A549 (cell line): ENCODE data around the gene ZNF438. TPM values are rescaled to one million over a fixed set of nuclear protein-coding genes. Genes with fewer than 3 reads are reported as not detected.

Experiments used
- ATAC-seq, 2 experiments: fragments of 200-7000 bp in 1 of 2; fragments of >200 bp in 1 of 2; cut with Nextera tagmentation in 1 of 2; cut with Tn5 transposase in 1 of 2; 3 replicates each; pipeline versions ENCODE4 v1.8.0 to v1.9.1; 2018 to 2020; ENCODE audit warnings: mild to moderate bottlenecking in 1 of 2, moderate library complexity in 1 of 2
- CTCF ChIA-PET: fragments of 300-600 bp; sonication (Branson Sonifier 250); formaldehyde crosslinking; extraction: SDS; loops from one replicate; lab custom pipeline; 2021; ENCODE audit warnings: antibody characterized with exemption, inconsistent platforms; lab: Yijun Ruan, JAX
- POLR2A ChIA-PET: fragments of 350-600 bp; formaldehyde crosslinking; extraction: SDS; loops from one replicate; lab custom pipeline; 2021; ENCODE audit warnings: antibody characterized with exemption, inconsistent platforms; lab: Yijun Ruan, JAX
- DNase-seq, 2 experiments: peaks; one replicate each; pipeline versions ENCODE4 v3.0.0 to v3.0.0-alpha.2; 2011 to 2016; ENCODE audit warnings: low read depth in 1 of 2, low spot score in 1 of 2
- FAIRE-seq: peaks from 2 replicates; lab custom pipeline; 2011; peaks lifted over from hg19 to GRCh38; lab: Jason Lieb, UNC
- H3K27ac ChIP-seq, 2 experiments: fragments of >200 bp; sonication (Bioruptor Twin); formaldehyde crosslinking; 3 replicates each; pipeline ENCODE4 v1.5.1; 2016 to 2017
- H3K4me1 ChIP-seq: fragments of >200 bp; sonication (Bioruptor Twin); formaldehyde crosslinking; 3 replicates; pipeline ENCODE4 v1.6.1; 2016
- H3K4me2 ChIP-seq: fragments of >200 bp; sonication (Bioruptor Twin); formaldehyde crosslinking; 3 replicates; pipeline ENCODE4 v1.6.1; 2016
- H3K4me3 ChIP-seq: fragments of >200 bp; sonication (Bioruptor Twin); formaldehyde crosslinking; 3 replicates; pipeline ENCODE4 v1.5.1; 2016
- H3K9me3 ChIP-seq: fragments of >200 bp; sonication (Bioruptor Twin); formaldehyde crosslinking; 3 replicates; pipeline ENCODE4 v1.6.1; 2016
- ESRRA ChIP-seq: fragments of 150-350 bp; IDR thresholded peaks from 2 replicates; pipeline ENCODE4 v1.6.1; 2014; ENCODE audit warnings: mild to moderate bottlenecking, low read length, borderline replicate concordance
- FOSB ChIP-seq: fragments of 250-450 bp; sonication (Bioruptor Pico); IDR thresholded peaks from 2 replicates; pipeline ENCODE4 v1.5.0; 2020; ENCODE audit warnings: mild to moderate bottlenecking, moderate library complexity
- HOXA7 ChIP-seq: fragments of 250-450 bp; sonication (Bioruptor Pico); IDR thresholded peaks from 2 replicates; pipeline ENCODE4 v1.5.0; 2020; ENCODE audit warnings: mild to moderate bottlenecking, moderate library complexity
- HOXB13 ChIP-seq: fragments of 250-450 bp; sonication (Bioruptor Pico); IDR thresholded peaks from 2 replicates; pipeline ENCODE4 v1.5.0; 2020; ENCODE audit warnings: low read depth, mild to moderate bottlenecking, moderate library complexity
- HOXB5 ChIP-seq: fragments of 250-450 bp; sonication (Bioruptor Pico); IDR thresholded peaks from 2 replicates; pipeline ENCODE4 v1.5.0; 2020; ENCODE audit warnings: mild to moderate bottlenecking, moderate library complexity
- JUNB ChIP-seq: fragments of >200 bp; sonication (Bioruptor Twin); formaldehyde crosslinking; IDR thresholded peaks from 2 replicates; pipeline ENCODE4 v1.6.1; 2016
- KDM1A ChIP-seq: fragments of 200-600 bp; sonication (generic); IDR thresholded peaks from 2 replicates; pipeline ENCODE4 v1.6.1; 2016; ENCODE audit warnings: low read depth, mild to moderate bottlenecking
- MAZ ChIP-seq: fragments of 150-350 bp; IDR thresholded peaks from 2 replicates; pipeline ENCODE4 v1.6.1; 2014; ENCODE audit warnings: antibody characterized with exemption, low read depth, low read length, borderline replicate concordance
- MYC ChIP-seq: IDR thresholded peaks from 2 replicates; pipeline ENCODE4 v1.6.1; 2012; ENCODE audit warnings: mild to moderate bottlenecking, inconsistent platforms, low read length, improper control_type of control experiment, borderline replicate concordance
- NPAS2 ChIP-seq: fragments of 250-450 bp; sonication (Bioruptor Pico); IDR thresholded peaks from 2 replicates; pipeline ENCODE4 v1.8.0; 2022; ENCODE audit warnings: mild to moderate bottlenecking, moderate library complexity, borderline replicate concordance
- RAD21 ChIP-seq, 2 experiments: fragments of >200 bp in 1 of 2; sonication (Bioruptor Twin) in 1 of 2; formaldehyde crosslinking in 1 of 2; IDR thresholded peaks in 1 of 2; conservative IDR thresholded peaks in 1 of 2; 2 replicates in 1 of 2; 3 replicates in 1 of 2; pipeline ENCODE4 v1.6.1; 2012 to 2018; ENCODE audit warnings: inconsistent platforms in 1 of 2
- RARB ChIP-seq: fragments of 250-450 bp; sonication (Bioruptor Pico); IDR thresholded peaks from 2 replicates; pipeline ENCODE4 v1.8.0; 2021; ENCODE audit warnings: mild to moderate bottlenecking, moderate library complexity
- SMC3 ChIP-seq: fragments of >200 bp; sonication (Bioruptor Twin); formaldehyde crosslinking; IDR thresholded peaks from 3 replicates; pipeline ENCODE4 v1.6.1; 2018; ENCODE audit warnings: inconsistent platforms
- TP53 ChIP-seq: fragments of 250-450 bp; sonication (Bioruptor Pico); IDR thresholded peaks from 2 replicates; pipeline ENCODE4 v1.5.0; 2021; ENCODE audit warnings: mild to moderate bottlenecking, moderate library complexity
- WGBS: methylation state at CpG from one replicate; pipeline ENCODE4 v1.1.6; 2017; ENCODE audit errors: missing lambda C conversion rate; 5-methylcytosine and 5-hydroxymethylcytosine counted together
- polyA plus RNA-seq, 4 experiments: library from polyadenylated mRNA; depleted of rRNA in 3 of 4; stranded (reverse); fragments of >200 nt; fragmentation: RNase III in 1 of 4; extraction: RNeasy Plus Mini Kit Qiagen cat#74134 plus additional on column Dnase treatment in 1 of 4; gene quantifications; 2 replicates in 3 of 4; 3 replicates in 1 of 4; pipeline ENCODE4 v1.2.3, GENCODE V29; 2011 to 2017
- TF ChIP-seq, protein P1 (sequence below): fragments of 200-600 bp; sonication (generic); IDR thresholded peaks from 2 replicates; pipeline ENCODE4 v1.6.1; 2016; ENCODE audit warnings: antibody characterized with exemption, mild to moderate bottlenecking, moderate library complexity

ZNF438 gene
- polyA plus RNA-seq, 2 of the 4 experiments (the other 2 are of a cell fraction), result 2.2 to 4.5 TPM

DNA sequence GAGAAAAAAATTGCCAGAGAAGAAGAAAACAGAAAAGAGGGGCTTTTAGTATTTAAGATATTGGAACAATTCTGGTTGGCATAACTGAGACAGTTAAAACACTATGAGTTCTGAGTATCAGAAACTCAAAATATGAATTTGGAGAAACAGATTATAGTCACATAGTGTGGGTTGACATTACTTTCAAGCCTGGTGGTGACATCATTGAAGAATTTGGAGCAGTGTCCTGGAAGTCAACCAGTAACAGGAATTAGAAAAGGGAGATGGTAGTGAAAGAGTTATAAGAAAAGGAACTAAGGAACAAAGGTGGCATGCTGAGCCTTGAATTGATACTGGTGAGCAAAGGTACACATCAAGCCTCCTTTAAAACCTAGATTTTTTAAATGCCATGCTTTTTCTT is 88.2 kb downstream of the ZNF438 start:
- no peak overlapping the region for H3K27ac ChIP-seq
- FAIRE-seq, result no peak
- CTCF ChIA-PET, result no interaction called here
- TF ChIP-seq NPAS2 (CRISPR knock-in tag) (no peak), KDM1A (no peak)
- TF ChIP-seq, all 56 proteins: peak for 0
- H3K4me1 ChIP-seq, result no peaks in the 10 kb centered on the region
- no peak overlapping the region for H3K4me2 ChIP-seq
- ATAC-seq, result no peak
- DNase-seq, result no peak
- POLR2A ChIA-PET, result interaction anchor here (0.5 kb wide), 1 partner anchor 227 kb away, joined by 3 read pairs; no protein-coding TSS in a partner anchor
- H3K4me3 ChIP-seq, result no peak overlapping the region
- no peaks in the 10 kb centered on the region for H3K9me3 ChIP-seq

DNA sequence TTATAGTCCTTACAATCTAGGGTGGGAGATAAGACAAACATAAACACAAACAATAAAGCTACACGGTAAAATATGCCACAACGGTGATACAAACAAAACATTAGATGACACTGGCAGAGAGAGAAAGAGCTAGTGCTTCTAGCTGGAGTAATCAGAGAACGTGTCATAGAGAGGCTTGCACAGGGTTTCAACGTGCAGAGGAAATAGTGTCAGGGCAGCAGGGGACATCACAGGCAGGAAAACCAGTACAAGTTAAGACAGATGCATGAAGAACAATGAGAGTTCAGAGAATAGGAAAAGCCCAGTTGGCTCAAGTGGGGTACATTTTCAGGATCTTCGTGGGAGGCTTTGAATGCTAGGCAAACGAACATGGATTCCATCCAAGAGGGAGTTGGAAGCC is 91.4 kb downstream of the ZNF438 start:
- CTCF ChIA-PET, result no interaction called here
- DNase-seq (no peak), ATAC-seq (no peak), FAIRE-seq (no peak)
- POLR2A ChIA-PET, result no interaction called here
- Histone ChIP-seq H3K4me3 (no peak overlapping the region), H3K27ac (no peak overlapping the region), H3K4me1 (no peaks in the 10 kb centered on the region), H3K4me2 (no peak overlapping the region), H3K9me3 (no peaks in the 10 kb centered on the region)
- 67% methylated on average over 6 of the region's 6 CpGs for WGBS
- TF ChIP-seq HOXB13 (CRISPR knock-in tag) (no peak), NPAS2 (CRISPR knock-in tag) (no peak), HOXB5 (CRISPR knock-in tag) (no peak), RARB (CRISPR knock-in tag) (no peak), JUNB (no peak), MAZ (no peak), FOSB (CRISPR knock-in tag) (no peak), TP53 (no peak)
- TF ChIP-seq, protein P1, sequence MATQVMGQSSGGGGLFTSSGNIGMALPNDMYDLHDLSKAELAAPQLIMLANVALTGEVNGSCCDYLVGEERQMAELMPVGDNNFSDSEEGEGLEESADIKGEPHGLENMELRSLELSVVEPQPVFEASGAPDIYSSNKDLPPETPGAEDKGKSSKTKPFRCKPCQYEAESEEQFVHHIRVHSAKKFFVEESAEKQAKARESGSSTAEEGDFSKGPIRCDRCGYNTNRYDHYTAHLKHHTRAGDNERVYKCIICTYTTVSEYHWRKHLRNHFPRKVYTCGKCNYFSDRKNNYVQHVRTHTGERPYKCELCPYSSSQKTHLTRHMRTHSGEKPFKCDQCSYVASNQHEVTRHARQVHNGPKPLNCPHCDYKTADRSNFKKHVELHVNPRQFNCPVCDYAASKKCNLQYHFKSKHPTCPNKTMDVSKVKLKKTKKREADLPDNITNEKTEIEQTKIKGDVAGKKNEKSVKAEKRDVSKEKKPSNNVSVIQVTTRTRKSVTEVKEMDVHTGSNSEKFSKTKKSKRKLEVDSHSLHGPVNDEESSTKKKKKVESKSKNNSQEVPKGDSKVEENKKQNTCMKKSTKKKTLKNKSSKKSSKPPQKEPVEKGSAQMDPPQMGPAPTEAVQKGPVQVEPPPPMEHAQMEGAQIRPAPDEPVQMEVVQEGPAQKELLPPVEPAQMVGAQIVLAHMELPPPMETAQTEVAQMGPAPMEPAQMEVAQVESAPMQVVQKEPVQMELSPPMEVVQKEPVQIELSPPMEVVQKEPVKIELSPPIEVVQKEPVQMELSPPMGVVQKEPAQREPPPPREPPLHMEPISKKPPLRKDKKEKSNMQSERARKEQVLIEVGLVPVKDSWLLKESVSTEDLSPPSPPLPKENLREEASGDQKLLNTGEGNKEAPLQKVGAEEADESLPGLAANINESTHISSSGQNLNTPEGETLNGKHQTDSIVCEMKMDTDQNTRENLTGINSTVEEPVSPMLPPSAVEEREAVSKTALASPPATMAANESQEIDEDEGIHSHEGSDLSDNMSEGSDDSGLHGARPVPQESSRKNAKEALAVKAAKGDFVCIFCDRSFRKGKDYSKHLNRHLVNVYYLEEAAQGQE, result no peak
- TF ChIP-seq, all 56 proteins: peak for 0

DNA sequence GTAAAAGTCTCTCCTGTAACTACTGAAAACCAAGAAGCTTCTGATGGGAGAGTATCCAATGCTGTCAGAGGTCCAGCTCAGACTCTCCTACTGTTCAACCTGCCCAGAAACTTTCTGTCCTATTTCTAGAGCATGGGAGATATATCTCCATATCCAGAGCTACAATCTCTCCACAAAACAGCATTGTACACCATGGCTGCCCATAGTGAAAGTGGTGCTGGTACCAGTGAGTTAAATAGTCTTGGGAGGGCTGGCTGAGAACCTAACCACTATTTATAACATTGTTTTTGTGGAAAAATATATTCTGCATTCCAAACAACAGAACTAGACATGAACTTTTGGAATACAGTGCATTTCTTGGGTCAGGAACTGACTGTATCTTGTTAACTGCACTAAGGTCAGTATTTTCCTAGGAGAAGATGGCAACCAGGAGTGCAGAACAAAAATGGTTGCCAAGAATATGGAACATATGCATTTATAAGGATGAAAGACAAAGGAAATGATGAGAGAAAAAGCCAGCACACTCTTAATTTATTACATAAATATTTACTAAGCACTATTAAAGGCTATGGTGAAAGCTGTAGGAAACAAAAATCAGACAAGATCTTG is 91.9 kb downstream of the ZNF438 start:
- POLR2A ChIA-PET, result no interaction called here
- H3K4me3 ChIP-seq, result no peak overlapping the region
- FAIRE-seq, result no peak
- CTCF ChIA-PET, result no interaction called here
- no peak overlapping the region for H3K27ac ChIP-seq
- no peak for ATAC-seq
- no peak for TF ChIP-seq SMC3
- TF ChIP-seq MYC, result no peak
- TF ChIP-seq, all 56 proteins: peak for 0
- Histone ChIP-seq H3K9me3 (no peaks in the 10 kb centered on the region), H3K4me2 (no peak overlapping the region), H3K4me1 (no peaks in the 10 kb centered on the region)
- no peak for DNase-seq

DNA sequence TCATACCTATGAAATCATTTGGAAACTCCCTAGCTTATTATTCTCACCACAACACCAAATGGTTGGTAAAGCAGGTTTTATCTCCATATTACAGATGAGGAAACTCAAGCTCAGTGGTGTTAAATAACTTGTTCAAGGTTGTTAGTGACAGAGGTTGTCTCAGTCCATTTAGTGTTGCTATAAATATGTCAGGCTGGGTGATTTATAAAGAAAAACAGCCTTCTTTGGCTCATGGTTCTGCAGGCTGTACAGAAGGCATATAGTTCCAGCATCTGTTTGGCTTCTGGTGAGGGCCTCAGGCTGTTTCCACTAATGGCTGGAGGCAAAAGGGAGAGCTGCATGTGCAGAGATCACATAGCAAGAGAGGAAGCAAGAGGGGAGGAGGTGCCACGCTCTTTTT is 96.6 kb downstream of the ZNF438 start:
- Histone ChIP-seq H3K4me3 (no peak overlapping the region), H3K4me1 (no peaks in the 10 kb centered on the region), H3K4me2 (no peak overlapping the region), H3K27ac (no peak overlapping the region), H3K9me3 (no peaks in the 10 kb centered on the region)
- POLR2A ChIA-PET, result no interaction called here
- CTCF ChIA-PET, result no interaction called here
- ATAC-seq (no peak), DNase-seq (no peak), FAIRE-seq (no peak)
- WGBS, result 59% methylated on average over 1 of the region's 1 CpG
- TF ChIP-seq HOXA7 (CRISPR knock-in tag) (no peak), RAD21 (conservative IDR thresholded peaks at IDR 0.05 in 1 of 2, IDR thresholded peaks at IDR 0.05 in 1 of 2) (no peak), ESRRA (no peak)
